NCI-H524 (cell line): ENCODE results near the gene BBX.
A peak's percentile ranks its signal among the peaks of the same experiment; 100 is the strongest.

Experiments
- DNase-seq, 2 experiments: peaks; one replicate each; lab custom pipeline; 2025; lab: John Stamatoyannopoulos, UW

Gene BBX

DNA sequence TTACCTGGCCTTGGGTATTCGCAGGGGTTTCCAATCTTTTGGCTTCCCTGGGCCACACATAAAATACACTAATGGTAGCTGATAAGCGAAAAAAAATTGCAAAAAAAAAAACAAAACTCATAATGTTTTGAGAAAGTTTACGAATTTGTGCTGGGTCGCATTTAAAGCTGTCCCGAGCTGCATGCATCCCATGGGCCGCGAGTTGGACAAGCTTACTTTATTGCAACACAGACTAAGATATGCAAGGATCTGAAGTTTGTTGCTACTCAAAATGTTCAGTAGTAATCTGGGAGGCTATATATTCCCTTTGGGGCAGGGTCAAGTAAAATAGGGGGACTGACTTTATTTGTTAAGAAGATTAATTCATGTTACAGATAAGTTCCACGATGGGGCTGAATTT is 320.2 kb downstream of the BBX start:
- no peak for DNase-seq

DNA sequence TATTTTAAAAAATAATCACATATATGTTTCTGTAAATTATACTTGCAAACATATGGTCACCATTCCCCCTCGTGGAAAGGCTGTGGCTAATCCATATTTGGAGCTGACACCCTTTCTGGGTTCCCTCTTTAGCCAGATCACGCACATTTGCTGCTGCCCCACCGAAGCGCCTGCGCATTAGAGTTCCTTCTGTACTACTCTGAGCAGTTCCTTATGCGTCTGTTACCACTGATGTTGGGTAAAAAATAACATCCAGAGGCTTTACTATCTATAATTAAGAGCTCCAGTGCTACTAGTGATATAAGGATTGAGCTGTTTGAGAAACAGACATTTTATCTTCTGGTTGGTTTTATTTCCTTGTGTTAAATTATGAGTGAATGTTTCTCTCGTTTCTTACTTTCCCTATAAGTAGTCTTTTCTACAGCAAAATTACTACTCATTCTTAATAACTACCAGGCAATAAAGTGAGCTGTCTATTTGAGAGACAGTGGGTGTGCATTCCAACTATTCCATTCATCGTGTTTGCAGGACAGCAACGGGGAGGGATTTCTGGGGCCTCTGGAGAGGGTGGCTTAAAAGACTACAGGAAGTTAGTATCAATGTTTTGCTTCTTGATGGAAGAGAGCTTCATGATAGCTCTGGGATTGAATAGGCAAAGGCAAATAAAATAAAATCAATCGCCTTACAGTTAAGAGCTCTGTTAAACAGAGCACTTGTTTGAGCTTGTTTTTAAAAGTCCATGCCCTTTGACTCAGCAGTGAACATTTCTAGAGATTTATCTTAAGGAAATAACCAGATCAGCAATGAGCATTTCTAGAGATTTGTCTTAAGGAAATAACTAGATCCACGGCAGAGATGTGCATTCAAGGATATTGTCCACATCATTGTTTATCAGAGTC is 322.9 kb downstream of the BBX start:
- DNase-seq: no peak

DNA sequence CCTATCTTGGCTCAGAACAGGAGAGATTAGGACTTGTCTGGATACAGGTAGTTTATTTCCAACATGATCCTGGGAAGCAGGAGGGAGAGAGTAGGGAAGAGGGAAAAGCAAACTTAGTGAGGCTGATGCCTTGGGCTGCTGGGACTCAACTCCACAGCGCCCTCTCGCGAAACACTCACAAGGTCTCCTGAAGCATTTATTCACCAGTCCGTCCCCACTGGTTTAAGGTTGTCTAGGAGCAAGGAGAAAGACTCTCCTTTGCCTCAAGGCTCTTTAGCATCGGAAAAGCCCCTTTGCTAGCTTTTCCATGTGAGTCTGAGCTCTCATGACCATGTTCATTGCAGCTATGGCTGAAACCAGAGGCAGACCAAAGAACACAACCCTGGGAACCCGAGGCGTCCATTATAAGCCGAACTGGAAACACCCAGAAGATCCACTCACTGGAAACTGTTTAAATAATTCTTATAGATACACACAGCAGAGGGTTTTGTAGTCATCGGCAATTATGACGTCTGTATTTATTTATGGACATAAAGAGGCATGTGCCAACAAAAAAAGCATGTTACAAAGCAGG is 323.6 kb downstream of the BBX start:
- DNase-seq: no peak

DNA sequence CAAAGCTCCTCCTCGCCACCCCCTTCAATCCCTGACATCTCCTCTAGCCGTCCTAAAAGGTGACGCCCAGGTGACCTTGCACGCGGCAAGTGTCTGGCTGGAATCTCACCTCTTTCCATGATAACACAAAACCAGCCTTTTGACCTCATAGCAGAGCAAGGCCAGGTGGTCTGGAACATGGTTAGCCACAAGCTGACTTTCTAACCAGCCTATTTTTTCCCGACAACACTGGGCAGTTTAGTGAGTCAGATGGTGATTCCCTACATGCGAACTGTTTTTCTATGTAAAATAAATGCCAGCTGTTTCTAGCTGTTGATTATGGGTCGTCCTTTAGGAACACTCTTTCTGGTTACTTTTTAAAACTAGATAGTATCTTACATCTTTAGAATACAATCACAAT is 325.0 kb downstream of the BBX start:
- no peak for DNase-seq

DNA sequence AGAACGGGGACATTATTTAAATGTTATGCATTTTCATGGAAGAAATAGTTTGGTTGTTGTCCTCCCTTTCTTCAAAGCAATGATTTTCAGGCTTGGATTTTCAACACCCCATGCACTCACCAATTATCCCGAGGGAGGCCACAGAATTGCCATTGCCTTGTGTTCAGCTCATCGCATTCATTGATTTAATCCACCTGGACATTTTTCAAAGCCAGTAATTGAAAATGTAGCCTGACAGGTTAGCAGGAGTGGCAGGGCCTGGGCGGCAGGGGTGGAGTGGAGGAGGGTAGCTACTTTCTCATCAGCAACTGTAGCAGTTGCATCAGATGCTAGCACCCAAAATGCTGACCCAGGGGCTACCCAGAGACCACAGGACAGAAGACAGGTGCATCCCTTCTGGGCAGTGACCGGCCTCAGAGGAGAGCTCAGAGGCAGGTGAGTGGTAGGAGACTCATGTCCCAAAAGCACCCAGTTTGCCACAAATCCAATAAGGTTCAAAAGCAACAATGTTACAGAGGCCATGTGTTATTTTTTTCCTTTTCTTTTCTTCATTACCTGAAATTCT is 325.7 kb downstream of the BBX start:
- no peak for DNase-seq

DNA sequence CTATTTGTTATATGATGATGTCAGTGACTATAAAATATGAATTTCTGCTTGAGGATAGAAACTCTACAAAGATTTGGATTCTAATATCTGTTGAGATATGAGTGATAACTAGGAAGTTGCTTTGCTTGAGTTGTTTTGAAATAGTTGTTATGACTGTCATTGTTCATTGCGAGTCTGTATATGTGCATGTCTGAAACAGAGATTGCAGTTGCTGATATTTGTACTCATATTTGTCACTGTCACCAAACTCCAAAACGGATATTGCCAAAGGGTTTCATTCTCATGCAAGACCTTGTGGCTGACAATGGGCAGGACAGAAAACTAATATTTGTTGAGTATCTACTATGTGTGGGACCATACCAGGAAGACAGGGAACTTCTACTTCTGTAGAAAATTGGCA is 327.9 kb downstream of the BBX start:
- no peak for DNase-seq

DNA sequence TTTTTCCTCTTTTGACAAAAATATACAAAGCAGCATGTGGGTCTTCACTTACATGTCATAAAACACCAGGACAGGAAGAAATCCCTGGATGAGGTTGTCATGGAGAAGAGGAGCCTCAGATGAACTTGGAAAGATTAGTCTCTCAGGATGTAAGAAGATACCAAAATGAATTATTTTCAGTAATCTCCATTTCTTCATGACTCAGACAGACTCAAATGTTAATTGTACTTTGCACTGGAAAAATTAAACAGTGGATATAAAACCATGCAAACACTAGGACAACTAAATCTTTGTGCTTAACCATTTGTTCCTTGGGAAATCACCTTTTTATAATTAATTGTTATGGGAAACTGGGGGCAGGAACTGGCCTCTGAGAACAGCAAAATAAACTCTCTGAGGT is 331.1 kb downstream of the BBX start:
- no peak for DNase-seq

DNA sequence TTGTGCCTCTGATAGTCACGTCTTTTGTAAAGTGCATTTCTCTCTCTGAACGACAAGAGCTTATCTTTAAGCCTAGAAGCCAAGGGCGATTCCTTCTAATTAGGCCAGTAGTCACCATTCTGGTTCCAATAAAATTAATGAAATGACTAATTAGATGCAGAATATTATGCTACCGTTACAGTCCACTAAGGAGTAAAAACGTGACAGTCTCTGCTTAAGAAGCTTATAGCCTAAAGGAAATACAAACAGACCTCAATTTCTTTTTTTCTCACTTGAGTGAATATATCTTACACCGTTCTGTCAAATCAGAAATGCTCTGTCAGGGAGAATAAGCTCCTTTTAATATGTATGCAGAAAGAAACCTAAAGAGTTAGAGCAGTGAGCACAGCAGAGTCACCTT is 332.0 kb downstream of the BBX start:
- DNase-seq: no peak

DNA sequence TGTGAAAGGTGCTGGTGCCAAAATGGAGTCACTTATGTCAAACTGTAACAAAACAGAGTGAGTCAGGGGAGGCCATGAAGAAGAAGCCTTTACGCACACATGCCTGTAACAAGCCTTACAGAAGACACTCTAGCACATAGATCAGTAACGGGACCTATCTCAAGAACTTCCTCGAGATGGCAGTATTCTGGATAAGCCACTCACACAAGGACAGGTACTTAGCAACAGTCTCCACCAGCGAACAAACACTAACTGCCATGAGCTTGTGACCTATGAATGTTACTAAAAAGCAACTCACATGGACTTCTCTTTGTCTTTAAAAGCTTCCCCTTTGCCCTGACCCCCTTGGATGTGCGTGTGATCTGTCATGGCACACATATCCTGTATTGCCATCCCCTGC is 332.9 kb downstream of the BBX start:
- DNase-seq: peak in 1 of 2 experiments; percentile 31

DNA sequence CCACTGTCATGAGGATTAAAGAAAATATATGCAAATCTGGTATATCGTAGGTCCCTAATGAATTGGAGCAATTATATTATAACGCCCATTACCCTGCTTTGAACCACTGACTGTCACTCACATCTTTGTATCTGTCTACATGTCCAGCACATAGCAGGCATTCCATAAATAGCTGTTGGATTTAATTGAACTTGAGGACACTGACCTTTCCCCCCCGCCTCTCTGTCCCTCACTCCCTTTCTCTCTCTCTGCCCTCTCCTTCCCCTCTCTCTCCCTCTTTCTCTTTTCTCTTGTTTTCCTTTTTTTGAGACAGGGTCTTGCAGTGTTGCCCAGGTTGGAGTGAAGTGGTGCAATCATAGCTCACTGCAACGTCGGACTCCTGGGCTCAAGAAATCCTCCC is 335.1 kb downstream of the BBX start:
- no peak for DNase-seq

DNA sequence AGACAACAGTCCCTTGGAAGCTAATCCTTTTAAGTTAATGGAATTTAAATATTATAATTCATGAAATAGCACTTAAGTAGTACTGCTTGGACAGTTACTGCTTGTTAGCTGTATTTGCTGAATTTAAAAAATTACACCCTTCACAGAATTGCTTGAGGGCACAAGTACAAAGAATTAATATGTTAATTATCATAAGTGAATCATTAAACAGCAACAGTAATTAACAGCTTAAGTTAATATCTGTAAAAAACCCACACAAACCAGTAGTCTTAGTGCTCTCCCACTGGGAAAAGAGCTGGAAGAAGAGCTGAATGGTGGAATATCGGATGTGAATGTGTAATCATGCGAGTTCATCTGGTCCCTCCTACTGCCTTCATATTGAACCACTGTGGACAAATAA is 336.1 kb downstream of the BBX start:
- DNase-seq: peak in 1 of 2 experiments; percentile 46
